Cortex of kidney (tissue), 1 donor: ENCODE data around the gene CPNE8.

Experiments
- DNase-seq: peaks from one replicate; lab custom pipeline; 2025; lab: John Stamatoyannopoulos, UW

CPNE8 gene

DNA sequence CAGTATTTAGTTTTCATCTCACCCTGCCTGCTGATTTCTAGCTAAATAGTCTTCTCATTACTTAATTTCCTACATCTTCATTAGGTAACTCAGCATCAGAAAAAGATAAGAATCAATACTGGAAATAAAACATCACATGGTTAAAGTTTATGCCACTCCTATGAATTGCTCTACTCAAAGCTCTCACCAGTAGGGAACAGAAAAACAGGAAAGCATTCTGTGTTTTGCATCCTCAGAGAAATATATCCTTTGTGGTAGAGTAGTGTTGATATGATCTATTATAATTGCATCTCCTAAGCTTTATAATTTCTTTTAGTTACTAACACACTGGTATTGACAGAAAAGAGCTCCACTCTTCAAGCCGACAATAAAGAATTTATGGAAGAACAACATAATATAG is 9.9 kb downstream of the CPNE8 start:
- no peak for DNase-seq

DNA sequence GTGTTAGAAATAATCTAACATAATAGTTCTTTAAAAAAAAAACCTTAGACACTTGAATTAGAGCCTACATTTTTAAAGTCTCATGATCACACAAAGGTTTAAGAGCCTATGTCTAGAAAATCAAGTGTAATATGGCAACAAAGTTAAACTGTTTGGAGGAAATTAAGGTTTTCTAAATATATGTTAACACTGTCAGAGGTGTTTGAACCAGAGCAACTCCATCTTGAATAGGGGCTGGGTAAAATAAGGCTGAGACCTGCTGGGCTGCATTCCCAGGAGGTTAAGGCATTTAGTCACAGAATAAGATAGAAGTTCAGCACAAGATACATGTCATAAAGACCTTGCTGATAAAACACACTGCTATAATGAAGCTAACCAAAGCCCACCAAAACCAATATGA is 12.4 kb downstream of the CPNE8 start:
- no peak for DNase-seq

DNA sequence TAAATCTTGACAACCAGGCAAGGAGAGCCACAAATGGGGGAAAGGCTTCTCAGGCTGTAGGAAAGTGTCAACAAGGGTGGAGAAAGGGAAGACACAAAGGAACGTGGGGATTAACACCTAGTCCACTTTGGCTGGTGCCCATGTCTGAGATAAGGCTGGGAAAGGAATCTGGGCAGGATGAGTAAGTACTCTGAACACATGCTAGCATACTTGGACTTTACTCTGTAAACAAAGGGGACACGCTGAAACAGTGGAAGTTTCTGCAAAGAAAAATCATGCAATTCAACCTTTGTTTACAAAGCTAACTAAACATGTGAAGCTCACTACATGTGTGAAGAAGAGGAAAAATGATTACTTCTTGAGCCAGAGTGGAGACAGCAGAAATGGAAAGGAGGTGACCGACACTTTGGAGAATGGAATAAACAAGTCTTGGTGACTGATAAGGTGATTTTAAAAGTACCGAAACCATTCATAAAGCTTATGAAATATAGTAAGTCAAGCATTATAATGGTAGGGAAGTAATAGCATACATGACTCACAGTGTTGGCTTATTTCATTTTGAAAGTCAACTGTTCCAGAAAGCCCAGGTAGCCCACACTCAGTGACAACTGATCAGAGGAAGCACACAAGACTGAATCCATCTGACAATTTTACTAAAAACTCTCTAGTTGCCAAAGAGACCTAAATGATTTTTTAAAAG is 13.2 kb downstream of the CPNE8 start:
- DNase-seq, result no peak

- no peak for DNase-seq
These were observed 15.1 kb downstream of the CPNE8 start for GRCh38 chr12:38890102-38890855.

- no peak for DNase-seq
These were observed 16.0 kb downstream of the CPNE8 start for GRCh38 chr12:38889297-38889815.

- DNase-seq, result no peak
These were observed 17.6 kb downstream of the CPNE8 start for GRCh38 chr12:38887770-38888169.

DNA sequence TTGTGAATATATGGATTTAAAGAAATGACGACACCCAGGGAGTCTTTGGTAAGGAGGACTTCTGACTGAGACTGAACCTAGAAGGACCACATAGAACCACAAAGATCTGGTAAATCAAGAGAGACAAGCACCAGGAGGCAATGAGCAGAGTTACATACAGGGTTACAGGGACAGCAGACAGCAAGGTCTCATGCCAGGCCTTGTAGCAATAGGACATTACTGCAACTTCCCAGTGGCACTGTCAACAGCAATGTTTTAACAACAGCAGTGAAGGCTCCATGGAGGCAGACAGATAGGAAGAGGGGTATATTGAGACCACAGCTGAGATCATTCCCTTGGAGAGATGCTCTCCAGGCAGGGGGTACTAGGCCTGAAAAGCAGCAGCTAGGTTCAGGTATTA is 18.5 kb downstream of the CPNE8 start:
- DNase-seq, result no peak

DNA sequence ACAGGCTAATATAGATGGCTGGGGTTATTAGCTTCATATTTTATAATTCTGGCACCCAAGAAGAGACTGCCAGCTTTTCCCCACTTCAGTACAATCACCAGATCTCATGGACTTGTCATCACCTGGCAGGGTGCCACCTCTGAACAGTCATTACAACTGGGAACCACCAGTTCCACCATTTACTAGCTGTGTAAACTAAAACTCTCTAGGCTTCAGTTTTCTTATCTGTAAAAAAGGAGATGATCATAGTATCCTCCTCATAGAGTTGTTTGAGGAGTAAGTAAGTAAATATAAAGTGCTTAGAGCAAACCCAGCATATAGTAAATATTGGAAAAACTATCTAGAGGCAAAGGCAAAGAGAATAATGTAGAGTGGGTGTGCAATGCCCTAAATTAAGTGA is 19.3 kb downstream of the CPNE8 start:
- DNase-seq, result no peak

DNA sequence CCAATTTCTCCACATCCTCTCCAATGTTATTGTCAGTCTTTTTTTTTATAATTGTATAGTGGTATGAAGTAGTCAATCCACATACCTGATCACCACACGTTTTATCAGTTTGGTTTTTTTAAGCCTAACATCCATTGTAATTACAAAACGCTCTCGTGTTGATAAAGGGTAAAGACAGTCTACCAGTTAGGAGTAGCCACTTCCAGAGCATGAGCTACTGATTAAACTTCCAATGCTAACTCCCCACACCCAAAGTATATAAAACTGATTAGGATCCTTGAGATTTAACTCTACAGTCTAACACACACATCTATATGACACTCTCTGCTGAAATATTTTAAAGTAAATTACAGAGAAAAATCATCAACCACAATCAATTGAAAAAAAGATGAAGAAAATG is 20.7 kb downstream of the CPNE8 start:
- no peak for DNase-seq

DNA sequence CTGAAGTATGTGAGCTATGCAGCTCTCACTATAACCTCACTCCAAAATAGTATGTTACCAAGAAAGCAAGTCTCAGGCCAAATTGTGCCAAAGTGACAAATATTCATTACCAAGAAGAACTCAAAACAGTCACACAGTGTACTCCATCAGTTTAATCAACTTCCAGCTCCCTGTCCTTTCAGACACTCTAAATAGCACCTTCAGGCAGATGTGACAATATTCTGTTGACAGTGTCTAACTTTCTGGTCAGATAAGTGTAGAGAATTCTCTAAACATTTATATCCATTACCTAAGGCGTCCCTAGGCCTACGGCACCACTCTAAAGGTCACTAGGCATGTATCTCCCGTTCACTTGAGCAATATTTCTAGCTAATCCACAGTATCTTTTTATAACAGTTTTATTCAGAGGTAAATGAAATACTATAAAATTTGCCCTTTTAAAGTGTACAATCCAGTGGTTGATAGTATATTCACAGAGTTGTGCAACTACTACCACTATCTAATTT is 21.7 kb downstream of the CPNE8 start:
- no peak for DNase-seq

- no peak for DNase-seq
These were observed 25.1 kb downstream of the CPNE8 start for GRCh38 chr12:38880288-38880687.

DNA sequence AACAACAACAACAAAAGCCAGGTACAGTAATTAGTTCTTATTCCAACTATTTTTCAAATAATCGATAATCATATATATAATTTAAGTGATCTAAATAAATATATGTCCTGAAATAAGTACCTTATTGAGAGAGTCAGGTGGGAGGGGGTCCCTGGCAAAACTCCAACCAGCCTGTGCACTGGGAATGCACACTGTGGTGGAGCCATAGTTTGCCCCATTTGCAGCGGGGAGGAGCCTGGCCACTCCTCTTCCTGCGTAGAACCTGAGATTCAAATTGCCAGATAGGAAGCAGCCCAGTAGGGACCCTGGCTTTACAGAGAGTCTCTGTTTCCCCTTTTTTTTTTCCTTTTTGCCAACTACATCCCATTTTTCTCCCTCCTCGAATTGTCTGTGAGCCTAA is 26.4 kb downstream of the CPNE8 start:
- DNase-seq, result no peak

DNA sequence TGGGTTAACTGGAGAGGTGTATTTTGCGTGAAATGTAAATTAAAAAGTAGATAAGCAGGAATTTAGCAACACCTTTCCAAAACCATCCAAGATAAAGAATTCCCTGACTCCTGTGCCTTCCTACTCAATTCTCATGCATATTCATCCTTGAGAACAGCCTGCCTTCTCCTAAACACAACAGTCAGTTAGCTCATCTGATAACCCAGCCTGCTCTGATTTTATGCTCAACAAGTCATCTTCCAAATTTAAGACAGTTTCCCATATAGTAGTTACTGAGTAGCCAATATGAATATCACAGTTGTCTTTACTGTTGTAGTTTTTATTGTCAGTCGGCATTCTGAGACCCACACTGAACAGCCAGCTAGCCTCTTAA is 27.1 kb downstream of the CPNE8 start:
- no peak for DNase-seq

GRCh38 chr12:38875586-38876228 is 29.7 kb downstream of the CPNE8 start:
- DNase-seq, result no peak

GRCh38 chr12:38872561-38872960 is 32.8 kb downstream of the CPNE8 start:
- no peak for DNase-seq

DNA sequence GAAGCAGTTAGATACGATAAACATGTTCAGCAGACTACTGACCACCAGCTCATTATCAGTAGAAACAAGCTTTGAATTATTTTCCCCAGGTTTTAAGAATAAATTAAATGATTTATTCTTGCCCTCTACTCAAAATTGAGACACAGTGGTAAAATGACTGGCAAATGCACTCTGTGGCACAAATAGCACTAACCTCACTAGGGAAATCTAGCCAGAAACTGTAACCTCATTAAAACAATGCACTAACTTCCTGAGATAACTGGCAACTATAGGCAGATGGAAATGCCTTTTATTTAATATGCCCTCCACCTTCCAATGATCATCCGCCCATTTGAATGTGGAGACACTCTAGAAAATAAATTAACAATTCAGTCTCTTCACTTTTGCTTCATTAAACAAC is 33.2 kb downstream of the CPNE8 start:
- DNase-seq, result no peak

- no peak for DNase-seq
These were observed 36.4 kb downstream of the CPNE8 start for GRCh38 chr12:38869036-38869435.

- no peak for DNase-seq
These were observed 54.9 kb downstream of the CPNE8 start for GRCh38 chr12:38850461-38850860.

GRCh38 chr12:38847247-38847646 is 58.1 kb downstream of the CPNE8 start:
- no peak for DNase-seq

DNA sequence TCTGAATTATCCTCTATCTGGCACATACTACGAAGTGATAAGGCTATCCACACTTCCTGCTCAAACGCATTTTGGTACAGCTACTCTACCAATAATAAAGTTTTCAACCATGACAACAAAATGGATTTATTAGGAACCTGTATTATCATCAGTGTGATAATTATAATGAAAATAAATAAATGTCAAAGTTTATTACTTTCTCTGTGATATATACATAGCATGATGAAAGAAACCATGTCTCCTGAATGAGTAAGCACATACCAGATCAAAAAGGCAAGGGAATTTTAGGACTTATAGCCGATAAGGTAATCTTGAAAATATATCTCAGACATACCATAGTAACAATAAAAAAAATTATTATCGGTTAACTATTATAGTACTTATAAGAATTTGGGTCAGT is 61.1 kb downstream of the CPNE8 start:
- DNase-seq, result no peak

DNA sequence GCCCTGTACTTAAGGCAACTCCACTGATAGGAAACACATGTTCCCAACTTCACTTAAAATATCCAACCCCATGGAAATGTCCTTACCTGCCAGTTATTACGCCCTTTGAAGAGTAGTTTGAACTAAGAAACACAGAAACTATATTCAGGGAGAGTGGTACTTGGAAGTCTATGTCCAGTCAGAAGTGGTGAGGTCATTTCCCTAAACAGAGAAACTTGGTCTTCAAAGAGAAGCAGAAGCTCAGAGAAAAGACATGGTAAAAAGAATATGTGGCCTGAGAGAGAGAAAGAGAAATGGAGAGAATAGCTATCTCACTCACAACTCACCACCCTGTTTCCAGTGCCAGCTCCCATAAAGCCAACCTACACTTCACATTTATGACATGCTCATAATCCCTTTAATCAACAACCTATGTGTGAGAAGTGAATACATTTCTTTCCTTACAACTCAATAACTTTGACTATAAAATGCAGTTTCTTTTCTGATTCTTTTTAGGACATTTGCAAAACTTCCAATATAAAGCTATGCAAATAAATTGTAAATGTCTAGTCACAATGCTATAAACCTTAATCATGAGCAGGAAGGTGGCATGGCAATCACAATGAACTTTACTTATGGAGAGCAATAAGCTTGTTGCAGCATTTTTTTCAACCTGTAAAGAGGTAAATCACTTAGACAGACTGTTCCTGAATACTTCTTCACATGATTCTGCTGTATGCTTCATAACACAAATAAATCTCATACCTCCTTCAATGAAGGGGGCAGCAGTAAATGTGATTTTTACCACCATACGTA is 67.1 kb downstream of the CPNE8 start:
- DNase-seq, result no peak

DNA sequence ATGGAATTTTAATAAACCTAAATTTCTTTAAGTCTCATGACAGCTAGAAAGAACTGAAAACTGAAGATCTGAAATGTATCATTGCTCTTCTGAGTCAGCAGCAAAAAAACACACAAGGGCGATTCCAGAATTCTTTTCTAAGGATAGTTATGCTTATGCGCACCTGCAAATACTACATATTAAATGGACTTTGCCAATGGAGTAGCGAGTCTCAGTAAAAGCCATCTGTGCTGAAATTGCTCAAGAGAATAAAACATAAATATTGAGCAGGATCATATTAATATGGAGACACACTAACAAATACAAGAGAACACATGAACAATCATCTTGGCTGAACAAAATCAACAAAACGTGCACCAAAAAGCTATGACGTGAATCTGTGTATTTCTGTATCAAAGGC is 73.7 kb downstream of the CPNE8 start:
- no peak for DNase-seq
